Measurements from ENCODE around the gene KIRREL3. TPM values are rescaled to one million over a fixed set of nuclear protein-coding genes. Genes with fewer than 3 reads are reported as not detected.

The KIRREL3 gene
- total RNA-seq, 1 donor from 2014 or later: not detected

DNA sequence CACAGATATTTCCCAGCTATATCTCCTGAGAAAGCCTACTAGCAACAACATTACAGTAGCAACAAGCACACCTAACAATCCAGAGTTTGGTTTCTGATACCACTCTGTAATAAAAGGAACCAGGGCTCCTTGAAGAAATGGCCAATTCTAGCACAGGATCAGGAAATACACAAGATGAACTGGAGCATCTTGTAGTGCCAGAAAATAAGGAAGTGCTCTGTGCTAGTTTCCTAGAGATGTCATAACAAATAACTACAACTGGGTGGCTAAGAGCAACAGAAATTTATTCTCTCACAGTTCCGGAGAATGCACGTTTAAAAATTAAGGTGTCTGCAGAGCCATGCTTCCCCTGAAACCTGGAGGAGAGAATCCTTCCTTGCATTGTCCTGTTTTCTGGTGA, 217.8 kb downstream of the KIRREL3 start:
- Histone ChIP-seq H3K27me3 (ENCODE audit: control insufficient read depth, insufficient read depth, low read length) (no peaks in the 10 kb centered on the region), H3K4me3 (ENCODE audit: low read depth, low read length) (no peak overlapping the region), H3K36me3 (ENCODE audit: control insufficient read depth, insufficient read depth, low read length) (no peaks in the 10 kb centered on the region)
- DNase-seq (ENCODE audit: low read depth) (no peak), FAIRE-seq (no peak)
- TF ChIP-seq, protein P1, sequence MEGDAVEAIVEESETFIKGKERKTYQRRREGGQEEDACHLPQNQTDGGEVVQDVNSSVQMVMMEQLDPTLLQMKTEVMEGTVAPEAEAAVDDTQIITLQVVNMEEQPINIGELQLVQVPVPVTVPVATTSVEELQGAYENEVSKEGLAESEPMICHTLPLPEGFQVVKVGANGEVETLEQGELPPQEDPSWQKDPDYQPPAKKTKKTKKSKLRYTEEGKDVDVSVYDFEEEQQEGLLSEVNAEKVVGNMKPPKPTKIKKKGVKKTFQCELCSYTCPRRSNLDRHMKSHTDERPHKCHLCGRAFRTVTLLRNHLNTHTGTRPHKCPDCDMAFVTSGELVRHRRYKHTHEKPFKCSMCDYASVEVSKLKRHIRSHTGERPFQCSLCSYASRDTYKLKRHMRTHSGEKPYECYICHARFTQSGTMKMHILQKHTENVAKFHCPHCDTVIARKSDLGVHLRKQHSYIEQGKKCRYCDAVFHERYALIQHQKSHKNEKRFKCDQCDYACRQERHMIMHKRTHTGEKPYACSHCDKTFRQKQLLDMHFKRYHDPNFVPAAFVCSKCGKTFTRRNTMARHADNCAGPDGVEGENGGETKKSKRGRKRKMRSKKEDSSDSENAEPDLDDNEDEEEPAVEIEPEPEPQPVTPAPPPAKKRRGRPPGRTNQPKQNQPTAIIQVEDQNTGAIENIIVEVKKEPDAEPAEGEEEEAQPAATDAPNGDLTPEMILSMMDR (IDR thresholded peaks at IDR 0.05; ENCODE audit: insufficient read depth, low read length, severe bottlenecking): no peak

DNA sequence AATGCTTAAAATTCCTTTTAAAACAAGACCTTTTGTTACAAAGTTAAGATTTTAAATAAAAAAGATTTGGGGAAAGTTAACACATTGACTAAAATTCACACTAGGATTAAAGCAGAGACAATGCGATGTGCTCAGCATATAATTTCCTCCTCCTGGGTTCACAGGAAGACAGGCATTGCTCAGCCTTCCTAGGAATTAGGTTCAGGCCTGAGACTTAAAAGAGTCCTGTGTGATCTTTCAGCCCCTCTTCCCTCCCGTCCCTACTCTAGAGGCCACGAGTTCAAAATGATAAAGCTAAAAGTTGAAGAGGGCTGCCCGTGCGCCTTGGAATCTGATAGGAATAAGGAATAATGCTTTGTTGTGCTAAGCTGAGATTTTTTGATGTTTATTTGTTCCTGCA, 218.6 kb downstream of the KIRREL3 start:
- TF ChIP-seq, protein P1 (IDR thresholded peaks at IDR 0.05; ENCODE audit: insufficient read depth, low read length, severe bottlenecking): no peak
- Histone ChIP-seq H3K4me3 (ENCODE audit: low read depth, low read length) (no peak overlapping the region), H3K27me3 (ENCODE audit: control insufficient read depth, insufficient read depth, low read length) (no peaks in the 10 kb centered on the region), H3K36me3 (ENCODE audit: control insufficient read depth, insufficient read depth, low read length) (no peaks in the 10 kb centered on the region)
- DNase-seq (ENCODE audit: low read depth) (no peak), FAIRE-seq (no peak)

DNA sequence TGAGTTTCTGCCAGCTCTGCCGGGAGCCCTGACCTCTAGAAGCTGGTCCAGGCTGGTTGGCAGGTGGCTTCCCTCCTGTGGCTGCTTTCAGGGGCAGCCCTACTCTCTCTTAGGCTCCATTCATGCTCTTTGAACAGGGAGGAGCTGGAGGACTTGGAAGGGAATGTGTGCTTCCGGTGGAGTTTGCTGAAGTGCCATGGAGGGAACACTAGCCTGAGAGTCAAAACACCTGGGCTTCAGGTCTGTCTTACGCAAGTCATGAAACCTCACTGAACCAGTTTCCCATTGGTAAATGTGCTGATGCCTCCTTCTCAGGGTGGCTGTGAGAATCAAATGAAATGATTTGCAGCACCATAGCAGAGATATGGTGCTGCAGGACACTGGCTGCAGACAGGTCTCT, 224.5 kb downstream of the KIRREL3 start:
- FAIRE-seq (no peak), DNase-seq (ENCODE audit: low read depth) (no peak)
- no peaks in the 10 kb centered on the region for H3K36me3 ChIP-seq (ENCODE audit: control insufficient read depth, insufficient read depth, low read length)
- H3K4me3 ChIP-seq (ENCODE audit: low read depth, low read length): no peak overlapping the region
- no peaks in the 10 kb centered on the region for H3K27me3 ChIP-seq (ENCODE audit: control insufficient read depth, insufficient read depth, low read length)
- TF ChIP-seq, protein P1 (IDR thresholded peaks at IDR 0.05; ENCODE audit: insufficient read depth, low read length, severe bottlenecking): no peak

DNA sequence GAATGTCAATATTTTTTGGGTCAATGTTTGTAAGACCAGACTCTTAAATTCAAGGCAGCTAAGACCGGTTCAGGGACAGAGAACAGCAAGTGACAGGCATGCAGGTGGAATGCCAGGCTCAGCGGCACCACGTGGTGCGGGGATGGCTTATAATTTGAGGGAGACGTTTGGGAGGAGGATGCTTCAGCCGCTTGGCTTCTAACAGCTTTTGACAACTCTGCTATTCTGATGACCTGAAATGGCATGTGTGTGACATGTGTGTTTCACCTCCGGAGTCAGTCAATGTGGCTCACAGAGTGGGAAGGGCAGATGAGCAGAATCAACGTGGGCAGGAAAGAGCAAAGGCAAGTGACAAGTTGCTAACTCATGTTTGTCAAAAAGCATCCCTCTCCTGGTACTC, 228.3 kb downstream of the KIRREL3 start:
- TF ChIP-seq, protein P1 (IDR thresholded peaks at IDR 0.05; ENCODE audit: insufficient read depth, low read length, severe bottlenecking): no peak
- DNase-seq (ENCODE audit: low read depth) (no peak), FAIRE-seq (no peak)
- Histone ChIP-seq H3K4me3 (ENCODE audit: low read depth, low read length) (no peak overlapping the region), H3K27me3 (ENCODE audit: control insufficient read depth, insufficient read depth, low read length) (no peaks in the 10 kb centered on the region), H3K36me3 (ENCODE audit: control insufficient read depth, insufficient read depth, low read length) (no peaks in the 10 kb centered on the region)

DNA sequence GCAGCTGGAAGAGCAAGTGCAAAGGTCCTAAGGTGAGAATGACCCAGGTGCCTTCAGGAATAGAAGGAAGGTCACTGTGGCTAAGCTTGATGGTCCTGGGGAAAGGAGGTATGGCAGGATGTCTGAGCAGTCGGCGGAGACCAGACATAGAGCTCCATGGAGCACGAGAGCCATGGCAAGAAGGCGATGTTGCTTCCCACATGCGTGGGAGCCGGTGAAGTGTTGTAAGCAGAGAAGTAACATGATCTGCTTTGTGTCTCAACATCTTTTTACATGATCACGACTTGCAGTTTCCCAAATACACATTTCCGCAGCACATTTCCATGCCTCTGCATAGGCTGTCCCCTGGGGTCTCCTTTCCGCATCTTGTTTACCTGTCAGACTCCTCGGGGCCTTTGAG, 231.9 kb downstream of the KIRREL3 start:
- FAIRE-seq (no peak), DNase-seq (ENCODE audit: low read depth) (no peak)
- Histone ChIP-seq H3K4me3 (ENCODE audit: low read depth, low read length) (no peak overlapping the region), H3K36me3 (ENCODE audit: control insufficient read depth, insufficient read depth, low read length) (no peaks in the 10 kb centered on the region), H3K27me3 (ENCODE audit: control insufficient read depth, insufficient read depth, low read length) (no peaks in the 10 kb centered on the region)
- TF ChIP-seq, protein P1 (IDR thresholded peaks at IDR 0.05; ENCODE audit: insufficient read depth, low read length, severe bottlenecking): no peak

DNA sequence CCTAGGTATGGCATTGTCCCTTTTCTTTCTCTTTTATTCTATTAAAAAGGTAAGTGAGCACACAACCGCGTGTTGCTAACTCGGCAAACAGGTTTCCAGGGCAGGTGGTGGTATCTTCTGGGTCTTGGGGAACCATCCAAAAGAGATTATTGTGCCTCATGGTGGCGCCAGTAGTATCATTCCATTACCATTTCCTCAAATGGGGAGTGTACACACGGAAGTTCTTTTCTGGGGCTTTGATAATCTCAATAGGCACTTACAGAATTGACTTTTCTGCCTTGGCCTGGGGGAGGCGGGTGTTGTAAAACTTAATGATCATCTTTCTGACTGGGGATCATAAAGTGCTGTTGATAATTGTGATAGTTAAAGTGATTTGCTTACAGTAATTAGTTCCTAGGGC, 234.1 kb downstream of the KIRREL3 start:
- no peak for DNase-seq (ENCODE audit: low read depth)
- no peak overlapping the region for H3K4me3 ChIP-seq (ENCODE audit: low read depth, low read length)
- FAIRE-seq: no peak
- no peaks in the 10 kb centered on the region for H3K27me3 ChIP-seq (ENCODE audit: control insufficient read depth, insufficient read depth, low read length)
- TF ChIP-seq, protein P1 (IDR thresholded peaks at IDR 0.05; ENCODE audit: insufficient read depth, low read length, severe bottlenecking): no peak
- no peaks in the 10 kb centered on the region for H3K36me3 ChIP-seq (ENCODE audit: control insufficient read depth, insufficient read depth, low read length)

All from bronchial epithelial cell (primary cell).